NCI-H1092 (cell line): ENCODE data around the gene CLDND2.

ENCODE experiments used
- DNase-seq: peaks from one replicate; lab custom pipeline; 2025; lab: John Stamatoyannopoulos, UW

CLDND2 gene

GRCh38 chr19:51330366-51330765 lies 38.4 kb downstream of the CLDND2 start:
- no peak for DNase-seq

GRCh38 chr19:51329411-51329810 lies 39.4 kb downstream of the CLDND2 start:
- DNase-seq = no peak

- DNase-seq = no peak
Measured at GRCh38 chr19:51327066-51328001, 41.5 kb downstream of the CLDND2 start.

GRCh38 chr19:51326216-51327065 lies 42.4 kb downstream of the CLDND2 start:
- no peak for DNase-seq

GRCh38 chr19:51325161-51325976 lies 43.4 kb downstream of the CLDND2 start:
- no peak for DNase-seq

- no peak for DNase-seq
Measured at GRCh38 chr19:51324167-51324481, 44.7 kb downstream of the CLDND2 start.

GRCh38 chr19:51323481-51324166 lies 45.2 kb downstream of the CLDND2 start:
- DNase-seq = no peak

- no peak for DNase-seq
Measured at GRCh38 chr19:51321799-51322198, 47.0 kb downstream of the CLDND2 start.

GRCh38 chr19:51320280-51320657 lies 48.5 kb downstream of the CLDND2 start:
- DNase-seq = no peak

- DNase-seq = no peak
Measured at GRCh38 chr19:51319649-51320279, 49.0 kb downstream of the CLDND2 start.

- DNase-seq = no peak
Measured at GRCh38 chr19:51318687-51319648, 49.8 kb downstream of the CLDND2 start.

GRCh38 chr19:51317968-51318367 lies 50.8 kb downstream of the CLDND2 start:
- DNase-seq = no peak

- no peak for DNase-seq
Measured at GRCh38 chr19:51317376-51317775, 51.4 kb downstream of the CLDND2 start.
